SH-SY5Y (cell line): ENCODE data around the gene CDC42SE1.

Source experiments
- GATA2 ChIP-seq: IDR thresholded peaks from 2 replicates; pipeline ENCODE4 v1.6.1; 2011; ENCODE audit warnings: mild to moderate bottlenecking, low read depth, low read length
- GATA3 ChIP-seq: IDR thresholded peaks from 2 replicates; pipeline ENCODE4 v1.6.1; 2011; ENCODE audit warnings: low read depth, mild to moderate bottlenecking, low read length, moderate library complexity

The CDC42SE1 gene

GRCh38 chr1:151006327-151007052 is 52.9 kb downstream of the CDC42SE1 start, which contains the start of gene MINDY1:
MINDY1 (minus strand) TSS chr1:151006902; CDS start chr1:151002617, 4,285 bp downstream.
- TF ChIP-seq GATA2 (peak; percentile 87), GATA3 (no peak)

GRCh38 chr1:151005729-151006319 is 53.6 kb downstream of the CDC42SE1 start:
- TF ChIP-seq GATA2 (no peak), GATA3 (no peak)

GRCh38 chr1:151003180-151003579 is 56.2 kb downstream of the CDC42SE1 start:
- TF ChIP-seq GATA3 (no peak), GATA2 (no peak)

GRCh38 chr1:151002611-151003010 is 56.8 kb downstream of the CDC42SE1 start:
- TF ChIP-seq GATA3 (no peak), GATA2 (no peak)

GRCh38 chr1:151002051-151002450 is 57.4 kb downstream of the CDC42SE1 start:
- TF ChIP-seq GATA3 (no peak), GATA2 (no peak)

- TF ChIP-seq GATA3 (no peak), GATA2 (no peak)
Observed at GRCh38 chr1:151001602-151002001, 57.8 kb downstream of the CDC42SE1 start.
